Stimulated activated CD4-positive, alpha-beta T cell treated with anti-CD3 and anti-CD28 coated beads, TNF-alpha, amount 100 ng/mL, for 24 hours (primary cell): ENCODE data around the gene ULK4.
"Not testable (repeated sequence)": the region's sequence is repeated elsewhere in the genome, so short reads cannot be mapped to it uniquely, and the experiment has no call there.

Experiments used
- DNase-seq, 3 experiments: peaks; one replicate each; pipeline ENCODE4 v3.0.0-alpha.2; 2020; ENCODE audit warnings: low read depth in 3 of 3

Gene ULK4

GRCh38 chr3:41320953-41321641 lies 640.8 kb downstream of the ULK4 start:
- DNase-seq = no peak

DNA sequence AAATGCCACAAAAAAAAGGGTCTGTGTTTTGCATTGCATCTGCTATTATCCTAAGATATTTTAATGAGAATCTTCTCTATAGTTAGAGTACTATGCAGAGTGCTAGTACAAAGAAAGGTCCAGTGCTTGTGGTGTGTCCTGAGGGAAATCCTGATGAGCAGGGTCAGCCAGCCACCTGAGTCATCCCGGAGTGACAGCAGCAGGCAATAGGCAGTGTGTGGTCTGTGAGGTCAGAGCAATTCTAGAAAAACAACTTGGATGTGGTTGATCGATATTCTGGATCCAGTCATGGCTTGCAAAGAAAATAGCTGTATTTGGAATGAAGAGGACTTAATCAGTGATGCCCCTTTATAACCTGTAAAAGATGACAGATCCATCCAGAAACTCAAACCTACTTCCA lies 643.4 kb downstream of the ULK4 start:
- DNase-seq = no peak

GRCh38 chr3:41317718-41318117 lies 644.2 kb downstream of the ULK4 start:
- no peak for DNase-seq

- DNase-seq = no peak
Observed at GRCh38 chr3:41317298-41317697, 644.6 kb downstream of the ULK4 start.

GRCh38 chr3:41315126-41315525 lies 646.8 kb downstream of the ULK4 start:
- DNase-seq = no peak

DNA sequence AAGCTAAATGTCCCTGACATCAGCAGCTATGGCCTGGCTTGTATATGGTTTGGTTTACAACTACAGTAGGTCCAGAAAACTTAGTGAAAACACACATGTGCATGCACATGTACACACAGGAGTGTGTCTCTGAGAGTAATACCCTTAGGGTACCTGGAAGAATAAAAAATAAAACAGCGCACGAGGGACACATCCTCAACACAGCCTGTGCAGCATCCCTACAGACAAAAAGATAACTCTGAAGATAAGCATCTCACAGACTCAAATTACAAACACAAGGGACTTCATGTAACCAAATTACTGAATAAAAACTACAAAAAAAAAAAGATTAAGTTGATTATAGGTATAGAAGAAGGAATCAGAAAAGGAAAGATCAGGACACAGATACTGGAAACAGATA lies 653.8 kb downstream of the ULK4 start:
- DNase-seq = no peak

DNA sequence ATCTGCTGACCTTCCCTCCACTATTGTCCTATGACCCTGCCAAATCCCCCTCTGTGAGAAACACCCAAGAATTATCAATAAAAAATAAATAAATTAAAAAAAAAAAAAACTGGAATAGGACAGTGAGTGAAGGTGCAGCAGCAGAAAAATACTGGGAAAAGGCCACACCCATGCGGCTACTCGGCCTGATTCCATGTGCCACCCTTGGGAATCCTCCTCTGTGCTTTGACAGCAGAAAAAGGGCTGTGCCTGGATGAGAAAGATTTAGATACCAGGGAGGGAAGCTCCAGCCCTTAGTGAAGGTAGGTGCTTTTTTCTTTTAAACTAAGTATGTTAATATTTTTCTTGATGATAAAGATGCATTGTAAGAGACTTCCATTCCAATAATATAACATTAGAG lies 654.8 kb downstream of the ULK4 start:
- DNase-seq = no peak

GRCh38 chr3:41304593-41304992 lies 657.3 kb downstream of the ULK4 start:
- no peak for DNase-seq

DNA sequence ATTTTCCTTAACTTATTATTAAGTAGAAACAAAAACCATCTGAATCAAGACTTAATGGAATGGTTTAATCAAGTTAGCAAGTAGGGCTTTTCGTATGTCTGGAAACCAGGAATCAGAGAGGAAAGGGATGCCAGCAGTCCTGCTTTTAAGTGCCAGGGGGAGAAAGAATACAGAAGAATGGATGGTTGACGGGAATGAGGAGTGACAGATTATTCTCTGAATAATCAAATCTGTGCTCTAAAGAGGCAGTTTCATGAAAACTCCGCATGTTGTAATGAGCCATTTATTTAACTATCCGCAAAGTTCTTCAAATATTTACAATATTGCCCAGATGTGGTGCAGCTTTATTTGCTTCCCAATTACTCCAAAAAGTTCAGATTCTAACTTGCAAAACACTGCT lies 659.6 kb downstream of the ULK4 start:
- no peak for DNase-seq

GRCh38 chr3:41301548-41301947 lies 660.4 kb downstream of the ULK4 start:
- DNase-seq = no peak

- DNase-seq = no peak
Observed at GRCh38 chr3:41299036-41299435, 662.9 kb downstream of the ULK4 start.

- no peak for DNase-seq
Observed at GRCh38 chr3:41297750-41298149, 664.2 kb downstream of the ULK4 start.

GRCh38 chr3:41296556-41296955 lies 665.3 kb downstream of the ULK4 start:
- DNase-seq = no peak

- no peak for DNase-seq
Observed at GRCh38 chr3:41295740-41296139, 666.2 kb downstream of the ULK4 start.

DNA sequence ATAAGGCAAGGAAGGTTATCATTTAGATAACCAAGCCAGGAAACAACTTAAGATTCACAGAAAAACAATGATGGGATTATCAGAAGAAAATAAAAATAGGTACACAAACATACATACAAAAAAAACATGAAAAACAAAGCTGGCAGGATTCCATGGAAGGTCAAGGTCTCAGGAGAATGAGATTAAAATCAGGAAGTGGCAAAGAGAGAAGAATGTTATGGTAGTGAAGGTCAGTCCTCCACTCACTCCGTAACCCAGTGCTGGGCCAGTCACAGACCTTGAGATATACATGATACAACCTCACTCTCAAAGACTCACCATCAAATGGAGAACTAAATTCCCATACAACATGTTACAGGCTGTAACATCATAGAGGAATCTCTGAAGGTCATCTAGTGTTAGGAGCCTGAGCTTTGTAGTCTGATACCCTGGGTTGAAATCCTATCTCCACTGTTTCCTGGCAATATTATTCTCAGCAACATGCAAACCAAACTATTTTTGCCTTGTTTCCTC lies 668.7 kb downstream of the ULK4 start:
- no peak for DNase-seq

GRCh38 chr3:41290736-41291135 lies 671.2 kb downstream of the ULK4 start:
- DNase-seq = no peak

- DNase-seq = no peak
Observed at GRCh38 chr3:41290306-41290705, 671.6 kb downstream of the ULK4 start.

DNA sequence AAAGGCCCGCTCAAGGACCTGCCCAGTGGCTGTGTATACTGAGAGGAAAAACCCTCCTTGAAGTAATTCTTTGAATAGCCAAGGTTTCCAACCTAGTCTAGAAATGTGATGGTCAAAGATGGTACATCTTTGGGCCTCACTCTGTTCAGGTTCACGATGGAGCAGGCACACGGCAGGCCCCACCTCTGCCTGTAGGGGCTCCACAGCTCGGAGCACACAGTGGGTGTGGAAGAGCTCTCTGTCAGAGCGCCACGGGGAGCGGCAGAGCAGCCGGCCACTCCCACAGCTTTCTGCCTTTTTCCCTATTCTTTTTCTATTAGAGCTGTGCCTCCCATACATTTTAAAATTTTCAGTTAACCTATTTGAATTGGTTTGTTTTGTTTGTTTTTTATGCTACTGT lies 673.1 kb downstream of the ULK4 start:
- DNase-seq = no peak

- DNase-seq = no peak
Observed at GRCh38 chr3:41286305-41286704, 675.6 kb downstream of the ULK4 start.

DNA sequence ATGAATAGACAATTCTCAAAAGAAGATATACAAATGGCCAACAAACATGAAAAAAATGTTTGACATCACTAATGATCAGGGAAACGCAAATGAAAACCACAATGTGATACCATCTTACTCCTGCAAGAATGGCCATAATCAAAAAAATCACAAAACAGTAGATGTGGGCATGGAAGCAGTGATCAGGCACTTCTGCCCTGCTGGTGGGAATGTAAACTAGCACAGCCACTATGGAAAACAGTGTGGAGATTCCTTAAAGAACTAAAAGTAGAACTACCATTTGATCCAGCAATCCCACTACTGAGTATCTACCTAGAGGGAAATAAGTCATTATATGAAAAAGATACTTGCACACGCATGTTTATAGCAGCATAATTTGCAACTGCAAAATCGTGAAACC lies 677.0 kb downstream of the ULK4 start:
- DNase-seq = not testable (repeated sequence)

GRCh38 chr3:41277790-41278465 lies 684.0 kb downstream of the ULK4 start:
- DNase-seq = no peak

- no peak for DNase-seq
Observed at GRCh38 chr3:41276191-41276590, 685.7 kb downstream of the ULK4 start.

DNA sequence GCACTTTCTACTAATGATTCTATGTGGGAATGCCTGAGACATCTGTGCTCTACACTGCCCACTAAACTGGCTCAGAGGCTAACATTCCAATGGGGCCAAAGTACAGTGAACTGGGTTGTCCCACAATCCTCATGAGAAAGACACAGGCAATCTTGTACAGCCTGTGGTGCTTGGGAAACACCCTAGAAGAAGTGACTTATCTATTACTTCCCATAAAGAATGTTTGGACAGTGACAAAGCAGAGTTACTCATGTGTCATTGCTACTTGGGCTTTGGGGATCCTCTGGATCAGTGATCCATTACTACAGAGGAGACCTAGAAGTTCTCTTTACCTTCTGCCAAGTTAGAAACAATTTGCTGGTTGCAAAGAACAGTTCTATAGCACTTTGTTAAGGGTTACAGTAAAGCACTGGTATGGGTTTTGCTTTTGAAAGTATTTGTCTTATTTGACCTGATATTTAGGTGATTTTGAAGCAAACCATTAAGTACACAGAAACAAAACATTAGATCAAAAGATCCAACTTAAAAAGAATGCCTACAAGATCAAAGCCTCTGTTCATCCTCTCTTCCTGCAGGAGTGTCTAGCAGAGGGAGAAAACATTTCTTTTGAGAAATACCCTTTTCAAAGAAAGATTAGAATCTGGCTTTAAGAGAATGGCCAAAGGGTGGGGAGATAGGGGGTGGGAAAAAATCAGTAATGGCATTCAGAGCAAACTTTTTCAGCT lies 686.8 kb downstream of the ULK4 start:
- no peak for DNase-seq
